GM18873 (cell line): Measurements from ENCODE around the gene PSD4.

Source experiments
- ATAC-seq: cut with Tn5 transposase; IDR thresholded peaks from one replicate; pipeline ENCODE4 v1.9.1; 2021; ENCODE audit warnings: mild to moderate bottlenecking, moderate library complexity, moderate number of reproducible peaks; ENCODE audit not compliant: unreplicated experiment, low FRiP score

Gene PSD4

GRCh38 chr2:113219092-113219441 lies 45.3 kb downstream of the PSD4 start:
- ATAC-seq, result no peak

GRCh38 chr2:113219525-113219888 lies 45.7 kb downstream of the PSD4 start:
- no peak for ATAC-seq

- no peak for ATAC-seq
Measured at GRCh38 chr2:113219889-113220641, 46.3 kb downstream of the PSD4 start.

GRCh38 chr2:113220970-113221708 lies 47.4 kb downstream of the PSD4 start:
- ATAC-seq, result no peak

- ATAC-seq, result no peak
Measured at GRCh38 chr2:113221846-113222245, 48.1 kb downstream of the PSD4 start.

- ATAC-seq, result no peak
Measured at GRCh38 chr2:113223813-113224212, 50.0 kb downstream of the PSD4 start.

GRCh38 chr2:113224647-113225236 lies 51.0 kb downstream of the PSD4 start:
- no peak for ATAC-seq

GRCh38 chr2:113225263-113226259 lies 51.8 kb downstream of the PSD4 start:
- ATAC-seq, result no peak

- no peak for ATAC-seq
Measured at GRCh38 chr2:113226462-113226861, 52.7 kb downstream of the PSD4 start.

- no peak for ATAC-seq
Measured at GRCh38 chr2:113227290-113227689, 53.5 kb downstream of the PSD4 start.

GRCh38 chr2:113227698-113228097 lies 53.9 kb downstream of the PSD4 start:
- ATAC-seq, result no peak

- ATAC-seq, result no peak
Measured at GRCh38 chr2:113228351-113228750, 54.6 kb downstream of the PSD4 start.

GRCh38 chr2:113228991-113229716 lies 55.4 kb downstream of the PSD4 start:
- ATAC-seq, result no peak

GRCh38 chr2:113229795-113230194 lies 56.0 kb downstream of the PSD4 start:
- no peak for ATAC-seq

GRCh38 chr2:113230531-113230930 lies 56.8 kb downstream of the PSD4 start:
- no peak for ATAC-seq

GRCh38 chr2:113231064-113231463 lies 57.3 kb downstream of the PSD4 start:
- ATAC-seq, result no peak

GRCh38 chr2:113232123-113232522 lies 58.4 kb downstream of the PSD4 start:
- no peak for ATAC-seq

GRCh38 chr2:113232740-113233139 lies 59.0 kb downstream of the PSD4 start:
- ATAC-seq, result no peak

- ATAC-seq, result no peak
Measured at GRCh38 chr2:113233593-113234550, 60.1 kb downstream of the PSD4 start.
